HL-60/S4 treated with phorbol 12-myristate 13-acetate at 8.2 ng/mL for 4 days and 3 days (cell line): ENCODE measurements around the gene LCN2.
"Not testable (repeated sequence)": the region's sequence is repeated elsewhere in the genome, so short reads cannot be mapped to it uniquely, and the experiment has no call there.

ENCODE experiments used
- in situ Hi-C: fragments of 300-500 bp; cut with MboI; formaldehyde crosslinking; loops from 2 replicates; pipeline ENCODE4 v1.15.0; 2022; ENCODE audit warnings: low sequenced_read_pairs

LCN2 gene

GRCh38 chr9:128163523-128164306 is 14.5 kb downstream of the LCN2 start:
- in situ Hi-C loops: no loop called here

GRCh38 chr9:128164307-128164885 is 15.1 kb downstream of the LCN2 start:
- in situ Hi-C loops: no loop called here

- in situ Hi-C loops: no loop called here
Measured at GRCh38 chr9:128166169-128166568, 16.9 kb downstream of the LCN2 start.

- in situ Hi-C loops: no loop called here
Measured at GRCh38 chr9:128167209-128167608, 18.0 kb downstream of the LCN2 start.

GRCh38 chr9:128168731-128169308 is 19.6 kb downstream of the LCN2 start:
- in situ Hi-C loops: no loop called here

GRCh38 chr9:128169492-128169891 is 20.2 kb downstream of the LCN2 start:
- in situ Hi-C loops: no loop called here

GRCh38 chr9:128169925-128170324 is 20.7 kb downstream of the LCN2 start:
- in situ Hi-C loops: no loop called here

GRCh38 chr9:128174062-128174461 is 24.8 kb downstream of the LCN2 start:
- in situ Hi-C loops: no loop called here

GRCh38 chr9:128175102-128175563 is 25.9 kb downstream of the LCN2 start:
- in situ Hi-C loops: no loop called here

GRCh38 chr9:128175726-128176125 is 26.5 kb downstream of the LCN2 start:
- in situ Hi-C loops: no loop called here

GRCh38 chr9:128178806-128179431 is 29.7 kb downstream of the LCN2 start:
- in situ Hi-C loops: no loop called here

- in situ Hi-C loops: no loop called here
Measured at GRCh38 chr9:128180001-128180400, 30.7 kb downstream of the LCN2 start.

- in situ Hi-C loops: no loop called here
Measured at GRCh38 chr9:128180447-128180846, 31.2 kb downstream of the LCN2 start.

GRCh38 chr9:128181480-128181879 is 32.2 kb downstream of the LCN2 start:
- in situ Hi-C loops: not testable (repeated sequence)

- in situ Hi-C loops: no loop called here
Measured at GRCh38 chr9:128182893-128183588, 33.8 kb downstream of the LCN2 start.

- in situ Hi-C loops: no loop called here
Measured at GRCh38 chr9:128185979-128186965, 37.0 kb downstream of the LCN2 start.

- in situ Hi-C loops: no loop called here
Measured at GRCh38 chr9:128187361-128187760, 38.1 kb downstream of the LCN2 start.

GRCh38 chr9:128188209-128188608 is 39.0 kb downstream of the LCN2 start:
- in situ Hi-C loops: no loop called here

- in situ Hi-C loops: no loop called here
Measured at GRCh38 chr9:128190013-128190412, 40.8 kb downstream of the LCN2 start.
